ENCODE data around the gene OR10A3.

GRCh38 chr11:7900686-7901085 is 40.8 kb downstream of the OR10A3 start:
- TF ChIP-seq CTCF (IDR thresholded peaks at IDR 0.05; ENCODE audit: borderline replicate concordance, extremely low read depth, low read length, poor library complexity, severe bottlenecking) (no peak), EZH2 (IDR thresholded peaks at IDR 0.05; ENCODE audit: borderline replicate concordance, low read depth, low read length, severe bottlenecking) (no peak)
